NOMO-1 (cell line): ENCODE measurements around the gene LCE1C.

Source experiments
- DNase-seq, 2 experiments: peaks; one replicate each; lab custom pipeline; 2025; ENCODE audit not compliant: unreplicated experiment in 2 of 2; lab: John Stamatoyannopoulos, UW

The LCE1C gene, protein sequence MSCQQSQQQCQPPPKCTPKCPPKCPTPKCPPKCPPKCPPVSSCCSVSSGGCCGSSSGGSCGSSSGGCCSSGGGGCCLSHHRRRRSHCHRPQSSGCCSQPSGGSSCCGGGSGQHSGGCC

DNA sequence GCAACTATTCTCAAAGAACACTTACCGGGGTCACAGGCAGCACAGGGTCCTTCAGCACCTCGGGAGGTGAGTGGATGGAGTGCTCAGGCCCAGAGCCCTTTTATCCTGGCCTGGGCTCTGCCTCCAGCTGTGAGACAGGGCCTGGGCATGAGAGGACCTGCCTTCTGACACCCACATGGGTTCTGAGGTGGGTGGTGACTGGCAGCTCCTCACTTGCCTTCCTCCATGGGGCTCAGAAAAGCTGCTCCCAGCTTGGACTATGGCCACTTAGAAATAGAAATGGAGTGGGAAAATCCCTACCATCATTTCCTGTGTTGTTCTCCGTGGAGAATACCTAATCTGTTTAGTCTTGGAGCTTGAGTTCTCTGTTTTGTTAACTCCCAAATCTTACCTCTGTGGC is at the start of gene LCE1C:
Gene LCE1C, minus strand, starts transcription at position 76 of the 400 bp plus-strand sequence. CDS start 1,173 bp downstream, outside the sequence.
- no peak for DNase-seq

GRCh38 chr1:152855661-152856060 is 49.2 kb upstream of the LCE1C start:
- DNase-seq: no peak

DNA sequence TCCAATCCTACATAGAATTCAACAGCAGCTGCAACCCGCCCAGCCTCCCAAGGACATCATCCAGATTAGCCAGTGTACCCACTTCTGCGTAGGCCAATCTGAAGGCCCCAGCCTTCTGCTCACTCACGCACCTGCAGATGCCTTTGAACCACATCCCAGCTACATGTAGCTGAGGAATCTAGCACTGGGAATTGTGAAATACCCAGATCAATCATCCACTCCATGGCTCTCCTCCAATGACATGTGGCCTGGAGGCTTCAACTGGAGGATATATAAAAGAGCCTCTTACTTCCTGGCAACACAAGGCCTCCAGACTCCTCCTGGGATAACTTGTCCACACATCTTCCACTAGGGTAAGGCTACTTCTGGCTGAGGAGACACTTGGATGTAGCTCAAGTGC is 36.1 kb upstream of the LCE1C start, which contains the start of gene LCE6A:
Gene LCE6A, plus strand, starts transcription at position 301 of the 400 bp plus-strand sequence. CDS start 665 bp downstream, outside the sequence.
- DNase-seq: no peak

GRCh38 chr1:152836870-152837269 is 30.4 kb upstream of the LCE1C start:
- no peak for DNase-seq

DNA sequence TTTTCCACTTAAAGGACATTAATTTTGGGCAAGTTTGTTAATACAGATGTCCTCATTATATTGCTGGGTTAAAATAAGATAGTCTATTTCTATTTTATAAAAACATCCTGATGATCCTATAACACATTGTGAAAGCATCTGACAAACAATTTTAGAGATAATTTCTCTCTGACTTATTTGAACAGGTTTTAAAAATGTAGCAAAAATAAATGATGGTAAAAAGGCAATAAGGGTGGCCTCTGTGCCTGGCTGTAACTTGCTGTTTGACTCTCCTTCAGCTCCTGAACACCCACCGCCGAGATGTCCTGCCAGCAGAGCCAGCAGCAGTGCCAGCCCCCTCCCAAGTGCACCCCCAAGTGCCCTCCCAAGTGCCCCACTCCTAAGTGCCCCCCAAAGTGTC is 20.7 kb upstream of the LCE1C start, which contains the start of gene LCE1A:
Gene LCE1A, plus strand, starts transcription at position 301 of the 400 bp plus-strand sequence. Its CDS starts 0 bp downstream, at position 301.
- no peak for DNase-seq

DNA sequence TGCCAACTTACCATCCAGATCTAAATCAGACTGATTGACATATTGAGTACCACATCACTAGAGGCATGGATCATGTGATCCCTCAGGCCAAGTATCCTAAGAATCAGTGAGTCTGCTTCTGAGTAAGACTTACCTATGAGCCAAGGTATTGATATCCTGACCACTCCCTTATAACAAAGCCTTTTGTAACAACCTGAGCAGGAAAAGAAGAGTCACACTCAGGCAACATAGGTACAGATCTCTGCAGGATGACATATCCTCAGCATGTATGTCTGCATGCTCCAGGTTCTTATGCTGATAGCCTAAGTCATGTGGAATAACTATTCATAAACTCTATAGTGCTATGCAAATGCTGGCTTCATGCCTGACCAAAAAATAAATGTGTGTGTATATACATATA is 18.5 kb upstream of the LCE1C start:
- no peak for DNase-seq

DNA sequence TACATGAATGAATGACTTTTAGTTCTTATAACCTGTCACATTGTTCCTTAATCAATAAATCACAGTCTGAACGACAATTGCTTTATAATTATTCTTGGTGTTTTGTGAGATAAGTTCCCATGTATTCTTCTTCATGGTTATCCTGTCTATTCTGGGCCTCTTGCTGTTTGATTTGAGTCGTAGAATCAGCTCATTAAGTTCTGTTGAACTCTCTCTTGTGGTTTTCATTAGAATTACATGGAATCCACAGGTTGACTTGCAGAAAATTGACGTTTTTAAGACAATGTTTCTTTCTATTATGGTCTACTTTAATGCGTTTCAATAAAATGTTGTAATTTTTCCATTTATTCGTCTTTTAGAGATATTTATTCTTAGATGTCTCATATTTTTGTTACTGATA is 16.8 kb upstream of the LCE1C start:
- DNase-seq: no peak

- no peak for DNase-seq
These were observed 10.9 kb upstream of the LCE1C start for GRCh38 chr1:152817309-152817708.

DNA sequence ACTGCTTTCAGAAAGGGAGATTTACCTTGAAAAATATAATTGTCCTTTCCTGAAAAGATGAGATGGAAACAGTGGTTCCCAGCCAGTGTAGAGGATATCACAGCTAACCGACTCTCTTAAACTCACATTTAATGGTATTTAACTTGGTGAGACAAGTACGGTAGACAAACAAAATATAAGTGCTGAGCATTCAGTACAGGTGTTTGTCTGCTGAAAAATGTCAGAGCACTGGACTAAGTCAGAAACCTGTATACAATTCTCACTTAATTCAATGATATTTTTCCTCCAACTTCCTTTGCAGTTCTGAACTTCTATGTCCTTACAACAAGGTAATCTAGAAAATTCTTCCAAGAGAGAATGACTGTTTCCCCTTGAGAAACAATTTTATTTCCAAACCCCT is 5.2 kb upstream of the LCE1C start, which contains the start of gene LCE1B:
Gene LCE1B, plus strand, starts transcription at position 301 of the 400 bp plus-strand sequence. CDS start 476 bp downstream, outside the sequence.
- no peak for DNase-seq

- no peak for DNase-seq
These were observed 4.6 kb upstream of the LCE1C start for GRCh38 chr1:152811050-152811449.

GRCh38 chr1:152801333-152801732 is 5.1 kb downstream of the LCE1C start:
- DNase-seq: no peak

GRCh38 chr1:152796421-152796820 is 10.0 kb downstream of the LCE1C start, which contains the start of gene LCE1D:
Gene LCE1D (plus strand): TSS chr1:152796721. CDS start chr1:152797795, 1,074 bp downstream.
- DNase-seq: no peak

- DNase-seq: no peak
These were observed 10.8 kb downstream of the LCE1C start for GRCh38 chr1:152795686-152796085.

DNA sequence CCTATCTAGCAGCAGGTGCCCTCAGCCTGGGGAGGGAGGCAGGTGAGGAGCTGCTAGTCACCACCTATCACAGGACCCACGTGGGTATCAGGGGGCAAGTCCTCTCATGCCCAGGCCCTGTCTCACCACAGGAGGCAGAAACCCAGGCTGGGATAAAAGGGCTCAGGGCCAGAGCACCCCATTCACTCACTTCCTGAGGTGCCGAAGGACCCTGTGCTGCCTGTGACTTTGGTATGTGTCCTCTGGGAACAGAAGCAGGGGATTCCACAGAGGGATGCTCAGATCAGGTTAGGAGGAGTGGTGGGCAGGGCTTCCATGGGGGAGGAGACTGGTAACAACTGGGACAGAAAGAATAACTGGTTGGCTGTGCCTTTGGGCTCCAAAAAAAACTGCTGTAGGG is 20.4 kb downstream of the LCE1C start, which contains the start of gene LCE1E:
Gene LCE1E, plus strand, starts transcription at position 181 of the 400 bp plus-strand sequence. CDS start 1,043 bp downstream, outside the sequence.
- DNase-seq: no peak

- no peak for DNase-seq
These were observed 23.4 kb downstream of the LCE1C start for GRCh38 chr1:152783095-152783494.

DNA sequence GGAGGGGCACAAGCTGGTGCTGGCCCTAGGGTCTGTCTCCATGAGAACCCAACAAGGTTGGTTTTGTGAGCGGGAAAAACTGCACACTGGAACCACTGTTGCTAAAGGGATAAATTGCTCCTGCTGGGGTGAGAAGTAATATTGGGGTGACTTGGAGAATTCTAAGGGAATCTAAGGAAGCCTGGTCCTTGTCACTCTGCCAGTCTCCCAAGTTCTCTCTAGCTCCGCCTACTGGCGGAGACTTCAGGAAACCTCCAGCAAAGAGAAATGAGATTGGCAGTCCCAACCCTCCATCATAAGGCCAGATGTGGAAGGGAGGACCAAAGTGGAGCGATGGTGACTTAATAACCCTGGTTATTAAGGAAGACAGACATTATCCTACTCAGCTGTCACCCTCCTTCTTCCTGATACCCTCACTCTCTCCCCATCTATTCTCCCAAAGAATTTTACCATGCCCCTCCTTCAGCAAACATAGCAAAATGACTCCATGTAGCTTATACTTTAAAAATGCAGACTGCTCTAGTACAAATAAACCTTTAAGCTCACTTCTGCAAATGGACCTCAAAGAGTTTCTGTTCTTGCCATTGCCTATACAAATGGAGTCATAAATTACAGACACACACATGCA is 28.8 kb downstream of the LCE1C start:
- no peak for DNase-seq

GRCh38 chr1:152776361-152776760 is 30.1 kb downstream of the LCE1C start:
- no peak for DNase-seq

DNA sequence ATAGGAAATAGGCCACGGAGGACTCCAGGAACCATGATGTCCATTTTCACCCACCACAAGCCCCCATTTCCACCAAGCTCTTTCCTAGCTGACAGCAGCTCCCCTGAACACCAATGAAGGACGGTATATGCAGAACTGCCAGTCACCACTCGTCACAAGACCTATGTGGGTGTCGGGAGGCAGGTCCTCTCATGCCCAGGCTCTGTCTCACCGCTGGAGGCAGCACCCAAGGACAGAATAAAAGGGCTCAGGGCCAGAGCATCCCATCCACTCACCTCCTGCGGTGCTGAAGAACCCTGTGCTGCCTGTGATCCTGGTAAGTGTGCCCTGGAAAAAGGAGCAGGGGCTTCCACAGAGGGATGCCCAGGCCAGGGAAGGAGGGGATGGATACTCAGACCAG is 31.6 kb downstream of the LCE1C start, which contains the start of gene LCE1F:
Gene LCE1F, plus strand, starts transcription at position 266 of the 400 bp plus-strand sequence. CDS start 1,232 bp downstream, outside the sequence.
- no peak for DNase-seq

GRCh38 chr1:152770411-152770810 is 36.0 kb downstream of the LCE1C start:
- no peak for DNase-seq

GRCh38 chr1:152768847-152769533 is 37.5 kb downstream of the LCE1C start:
- no peak for DNase-seq

GRCh38 chr1:152761609-152762213 is 44.7 kb downstream of the LCE1C start:
- DNase-seq: no peak
